AG04450 (cell line): ENCODE measurements around the gene RFPL4A. TPM values are rescaled to one million over a fixed set of nuclear protein-coding genes. Genes with fewer than 3 reads are reported as not detected.
"Not testable (repeated sequence)": the region's sequence is repeated elsewhere in the genome, so short reads cannot be mapped to it uniquely, and the experiment has no call there.

ENCODE experiments used
- CTCF ChIA-PET: fragments of 300-600, 350-600 bp; formaldehyde crosslinking; extraction: SDS; loops from one replicate; lab custom pipeline; 2022; ENCODE audit warnings: antibody characterized with exemption, inconsistent platforms; lab: Charles Lee
- POLR2A ChIA-PET: fragments of 350-600 bp; formaldehyde crosslinking; extraction: SDS; loops from one replicate; lab custom pipeline; 2021; ENCODE audit warnings: antibody characterized with exemption, inconsistent platforms; lab: Yijun Ruan, JAX
- DNase-seq: peaks from one replicate; pipeline ENCODE4 v3.0.0-alpha.2; 2011; ENCODE audit warnings: low read depth, low spot score
- H3K27ac ChIP-seq: one replicate; pipeline ENCODE4 v1.5.1; 2012; ENCODE audit warnings: low read depth, low read length, control low read depth
- H3K27me3 ChIP-seq: one replicate; pipeline ENCODE4 v1.6.0; 2012; ENCODE audit warnings: low read length; ENCODE audit not compliant: control insufficient read depth, insufficient read depth
- H3K4me3 ChIP-seq: 2 replicates; pipeline ENCODE4 v1.5.1; 2011; ENCODE audit warnings: mild to moderate bottlenecking, low read depth, low read length, control low read depth
- H3K9me3 ChIP-seq: 2 replicates; pipeline ENCODE4 v1.5.1; 2012; ENCODE audit warnings: low read length; ENCODE audit not compliant: control insufficient read depth, insufficient read depth
- CTCF ChIP-seq: IDR thresholded peaks from 2 replicates; pipeline ENCODE4 v1.5.1; 2011; ENCODE audit warnings: low read depth, low read length, control low read depth, inconsistent platforms
- polyA minus RNA-seq: library from RNA; depleted of rRNA, polyadenylated mRNA; stranded (reverse); fragments of >200 nt; gene quantifications from 2 replicates; pipeline ENCODE4 v1.2.3, GENCODE V29; 2011; rRNA and poly(A)+ RNA removed
- polyA plus RNA-seq: library from polyadenylated mRNA; depleted of rRNA; stranded (reverse); fragments of >200 nt; gene quantifications from 2 replicates; pipeline ENCODE4 v1.2.3, GENCODE V29; 2011; rRNA removed

The RFPL4A gene
- polyA plus RNA-seq, result not detected in 2 replicates
- not detected in 2 replicates for polyA minus RNA-seq

DNA sequence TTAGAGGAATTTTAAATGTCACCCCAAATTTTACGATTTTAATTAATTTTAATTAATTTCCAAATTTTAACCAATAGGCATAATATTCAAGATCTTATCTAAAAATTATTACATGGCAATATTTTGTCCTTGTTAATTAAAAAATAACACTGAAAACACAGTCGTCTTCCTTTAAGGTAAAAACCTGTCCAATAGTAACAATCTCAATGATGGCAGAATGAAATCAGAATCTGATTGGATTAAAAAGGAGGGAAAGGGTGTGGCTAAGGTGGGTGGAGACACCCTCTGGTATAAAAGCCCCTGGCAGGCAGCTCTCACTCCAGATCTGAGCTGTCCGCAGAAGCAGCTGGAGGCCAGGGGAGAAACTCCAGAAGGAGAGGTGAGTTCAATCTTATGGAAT lies at the start of gene RFPL4A:
Gene RFPL4A, plus strand, starts transcription at position 301 of the 400 bp plus-strand sequence. CDS start 2,704 bp downstream, outside the sequence.
- POLR2A ChIA-PET, H3K27ac ChIP-seq, DNase-seq, H3K4me3 ChIP-seq, H3K9me3 ChIP-seq, H3K27me3 ChIP-seq, CTCF ChIA-PET: not testable (repeated sequence)

GRCh38 chr19:55711719-55712118 lies 47.2 kb upstream of the RFPL4A start:
- Histone ChIP-seq H3K4me3 (no peak overlapping the region), H3K27ac (no peak overlapping the region), H3K27me3 (no peaks in the 10 kb centered on the region), H3K9me3 (peaks cover 18% of the 10 kb centered on the region)
- ChIA-PET POLR2A (no interaction called here), CTCF (no interaction called here)
- DNase-seq, result no peak
- no peak for TF ChIP-seq CTCF

DNA sequence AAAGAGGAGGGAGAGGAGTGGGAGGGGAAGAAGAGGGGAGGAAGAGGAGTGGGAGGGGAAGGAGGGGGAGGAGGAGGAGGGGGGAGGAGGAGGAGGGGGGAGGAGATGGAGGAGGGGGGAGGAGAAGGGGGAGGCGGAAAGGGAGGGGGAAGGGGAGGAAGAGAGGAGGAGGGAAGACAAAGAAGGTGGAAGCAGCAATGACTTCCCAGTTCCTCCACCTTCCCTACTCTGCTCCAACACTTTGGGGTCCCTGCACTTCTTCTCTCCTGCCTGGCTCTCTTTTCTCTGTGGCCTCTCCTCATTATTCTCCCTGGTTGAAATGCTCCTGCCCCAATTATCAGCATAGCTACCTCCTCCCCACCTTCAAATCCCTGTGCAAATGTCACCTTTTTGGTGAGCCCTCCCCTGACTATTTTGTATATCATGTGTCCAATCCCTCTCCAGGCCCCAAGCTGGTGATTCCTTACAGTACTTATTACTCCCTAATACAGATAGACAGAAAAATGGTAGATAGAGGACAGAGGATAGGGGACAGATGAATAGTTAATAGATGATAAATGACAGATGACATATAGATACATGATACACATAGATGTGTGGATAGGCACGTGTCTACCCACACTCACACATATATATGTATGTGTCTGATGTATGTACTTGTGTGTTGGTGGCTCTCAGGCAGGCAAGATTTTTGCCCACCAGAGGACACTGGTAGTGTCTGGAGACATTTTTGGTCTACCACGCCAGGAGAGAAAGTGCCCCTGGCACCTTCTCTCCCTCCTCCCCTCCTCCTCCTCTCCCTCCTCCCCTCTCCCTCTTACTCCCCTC lies 45.9 kb upstream of the RFPL4A start:
- DNase-seq, result no peak
- Histone ChIP-seq H3K27ac (no peak overlapping the region), H3K27me3 (no peaks in the 10 kb centered on the region), H3K9me3 (peaks cover 18% of the 10 kb centered on the region), H3K4me3 (no peak overlapping the region)
- no peak for TF ChIP-seq CTCF
- ChIA-PET POLR2A (no interaction called here), CTCF (no interaction called here)

GRCh38 chr19:55716531-55716930 lies 42.4 kb upstream of the RFPL4A start:
- no peak overlapping the region for H3K27ac ChIP-seq
- no peak for DNase-seq
- ChIA-PET CTCF (no interaction called here), POLR2A (no interaction called here)
- peaks cover 18% of the 10 kb centered on the region for H3K9me3 ChIP-seq
- H3K27me3 ChIP-seq, result no peaks in the 10 kb centered on the region
- TF ChIP-seq CTCF, result no peak
- H3K4me3 ChIP-seq, result no peak overlapping the region

DNA sequence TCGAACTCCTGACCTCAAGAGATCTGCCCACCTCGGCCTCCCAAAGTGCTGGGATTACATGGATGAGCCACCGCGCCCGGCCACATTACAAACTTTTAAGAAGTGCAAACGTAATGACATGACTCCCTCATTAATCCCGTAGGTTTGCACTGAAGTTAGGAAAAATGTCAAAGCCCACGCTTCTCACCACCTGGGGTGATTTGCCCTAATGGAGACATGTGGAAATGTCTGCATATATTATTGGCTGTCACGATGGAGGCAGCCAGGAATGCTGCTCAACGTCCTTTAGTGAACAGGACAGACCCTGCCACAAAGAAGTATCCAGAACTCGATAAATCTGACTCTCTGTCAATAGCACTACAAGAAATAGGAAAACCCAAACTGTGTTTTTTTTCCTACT lies 41.6 kb upstream of the RFPL4A start:
- Histone ChIP-seq H3K27ac (no peak overlapping the region), H3K27me3 (no peaks in the 10 kb centered on the region), H3K9me3 (peaks cover 13% of the 10 kb centered on the region; the same call in 1 of the 2 replicates), H3K4me3 (no peak overlapping the region)
- no peak for DNase-seq
- no peak for TF ChIP-seq CTCF
- ChIA-PET POLR2A (no interaction called here), CTCF (no interaction called here)

DNA sequence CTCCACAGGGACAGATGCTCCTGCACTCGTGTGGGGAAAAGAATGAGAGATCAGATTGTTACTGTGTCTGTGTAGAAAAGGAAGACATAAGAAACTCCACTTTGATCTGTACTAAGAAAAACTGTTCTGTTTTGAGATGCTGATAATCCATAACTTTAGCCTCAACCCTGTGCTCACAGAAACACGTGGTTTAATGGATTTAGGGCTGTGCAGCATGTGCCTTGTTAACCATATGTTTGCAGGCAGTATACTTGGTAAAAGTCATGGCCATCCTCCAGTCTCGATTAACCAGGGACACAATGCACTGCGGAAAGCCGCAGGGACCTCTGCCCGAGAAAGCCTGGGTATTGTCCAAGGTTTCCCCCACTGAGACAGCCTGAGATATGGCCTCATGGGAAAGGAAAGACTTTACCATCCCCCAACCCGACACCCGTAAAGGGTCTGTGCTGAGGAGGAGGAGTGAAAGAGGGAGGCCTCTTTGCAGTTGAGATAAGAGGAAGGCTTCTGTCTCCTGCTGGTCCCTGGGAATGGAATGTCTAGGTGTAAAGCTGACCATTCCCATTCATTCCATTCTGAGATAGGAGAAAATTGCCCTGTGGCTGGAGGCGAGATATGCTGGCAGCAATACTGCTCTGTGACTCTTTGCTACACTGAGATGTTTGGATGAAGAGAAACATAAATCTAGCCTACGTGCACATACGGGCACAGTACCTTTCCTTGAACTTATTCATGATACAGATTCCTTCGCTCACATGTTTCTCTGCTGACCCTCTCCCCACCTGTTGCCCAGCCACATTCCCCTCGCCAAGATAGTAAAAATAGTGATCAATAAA lies 40.8 kb upstream of the RFPL4A start:
- H3K9me3 ChIP-seq, result peaks cover 13% of the 10 kb centered on the region; the same call in 1 of the 2 replicates
- POLR2A ChIA-PET, CTCF ChIA-PET, H3K4me3 ChIP-seq, DNase-seq, H3K27ac ChIP-seq, H3K27me3 ChIP-seq: not testable (repeated sequence)
